ENCODE measurements around the gene MYF5.
"Not testable (repeated sequence)": the region's sequence is repeated elsewhere in the genome, so short reads cannot be mapped to it uniquely, and the experiment has no call there.

Gene MYF5

DNA sequence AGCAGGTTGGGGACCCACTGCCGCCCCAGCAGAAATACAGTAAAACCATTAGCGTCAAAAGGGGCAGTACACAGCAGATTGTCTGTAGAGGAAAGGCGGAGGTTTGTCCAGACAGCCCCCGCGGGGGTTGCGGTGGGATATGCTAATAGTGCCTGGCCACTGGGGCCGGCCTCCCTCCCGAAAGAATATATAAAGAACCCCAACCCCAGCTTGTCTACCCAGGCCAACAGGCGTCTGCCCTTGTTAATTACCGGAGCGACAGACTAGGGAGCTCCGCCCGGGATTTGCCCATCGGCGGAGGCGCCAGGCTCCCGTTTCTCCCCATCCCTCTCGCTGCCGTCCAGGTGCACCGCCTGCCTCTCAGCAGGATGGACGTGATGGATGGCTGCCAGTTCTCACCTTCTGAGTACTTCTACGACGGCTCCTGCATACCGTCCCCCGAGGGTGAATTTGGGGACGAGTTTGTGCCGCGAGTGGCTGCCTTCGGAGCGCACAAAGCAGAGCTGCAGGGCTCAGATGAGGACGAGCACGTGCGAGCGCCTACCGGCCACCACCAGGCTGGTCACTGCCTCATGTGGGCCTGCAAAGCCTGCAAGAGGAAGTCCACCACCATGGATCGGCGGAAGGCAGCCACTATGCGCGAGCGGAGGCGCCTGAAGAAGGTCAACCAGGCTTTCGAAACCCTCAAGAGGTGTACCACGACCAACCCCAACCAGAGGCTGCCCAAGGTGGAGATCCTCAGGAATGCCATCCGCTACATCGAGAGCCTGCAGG is at the start of gene MYF5:
MYF5 (plus strand) TSS at position 217 of the 774 bp plus-strand sequence; CDS start at position 369, 152 bp downstream.
- DNase-seq (ENCODE audit: low spot score) = no peak

DNA sequence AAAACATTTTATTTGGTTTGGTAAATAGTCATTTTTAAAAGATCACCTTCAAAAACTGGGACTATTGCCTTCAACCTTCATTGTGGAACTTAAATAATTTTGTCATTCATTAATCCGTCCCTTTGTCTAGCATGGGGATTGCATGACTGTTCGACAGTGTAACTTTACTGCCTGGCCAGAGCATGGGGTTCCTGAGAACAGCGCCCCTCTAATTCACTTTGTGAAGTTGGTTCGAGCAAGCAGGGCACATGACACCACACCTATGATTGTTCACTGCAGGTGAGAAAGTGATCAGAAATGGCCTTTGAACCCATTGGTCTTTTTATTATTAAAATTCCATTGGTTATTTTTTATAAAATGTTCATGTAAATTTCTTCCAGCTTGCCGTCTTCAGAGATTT is 46.5 kb upstream of the MYF5 start:
- DNase-seq (ENCODE audit: low spot score) = no peak

DNA sequence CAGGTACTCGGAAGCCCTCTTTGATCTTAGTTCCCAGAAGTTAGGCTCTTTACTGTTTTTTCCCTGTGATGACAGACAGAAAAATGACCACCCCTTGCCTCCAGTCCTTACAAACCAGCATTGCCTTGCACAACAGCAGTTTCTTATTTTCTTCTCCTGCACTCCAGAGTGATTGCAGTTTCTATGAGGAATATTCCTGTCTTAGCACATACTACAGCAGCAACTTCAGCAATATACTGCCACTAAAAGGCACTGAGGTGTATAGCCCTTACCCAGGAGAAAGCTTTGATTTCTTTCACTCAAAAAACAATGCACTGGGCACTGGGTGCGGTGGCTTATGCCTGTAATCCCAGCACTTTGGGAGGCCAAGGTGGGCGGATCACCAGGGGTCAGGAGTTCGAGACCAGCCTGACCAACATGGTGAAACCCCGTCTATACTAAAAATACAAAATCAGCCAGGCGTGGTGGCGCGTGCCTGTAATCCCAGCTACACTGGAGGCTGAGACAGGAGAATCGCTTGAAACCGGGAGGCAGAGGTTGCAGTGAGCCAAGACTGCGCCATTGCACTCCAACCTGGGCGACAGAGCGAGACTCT is 40.6 kb upstream of the MYF5 start:
- not testable (repeated sequence) for DNase-seq (ENCODE audit: low spot score)

DNA sequence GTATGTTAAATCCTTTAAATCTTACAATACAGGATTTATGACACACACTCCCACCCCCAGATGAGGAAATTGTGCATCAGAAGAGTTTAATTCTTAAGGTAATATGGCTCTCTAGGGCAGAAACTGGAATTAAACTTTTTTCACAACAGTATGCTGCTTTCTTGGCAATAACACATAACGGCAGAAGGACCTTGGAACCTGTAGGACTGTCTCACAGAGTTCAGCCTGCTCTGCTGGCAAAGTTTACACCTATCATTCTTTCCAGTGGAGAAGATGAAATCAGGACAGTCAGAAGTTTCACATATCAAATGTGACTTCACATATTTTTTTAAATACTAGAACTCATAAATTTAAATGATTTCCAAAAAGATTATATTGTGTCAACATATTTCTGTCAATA is 39.9 kb upstream of the MYF5 start:
- DNase-seq (ENCODE audit: low spot score) = no peak

DNA sequence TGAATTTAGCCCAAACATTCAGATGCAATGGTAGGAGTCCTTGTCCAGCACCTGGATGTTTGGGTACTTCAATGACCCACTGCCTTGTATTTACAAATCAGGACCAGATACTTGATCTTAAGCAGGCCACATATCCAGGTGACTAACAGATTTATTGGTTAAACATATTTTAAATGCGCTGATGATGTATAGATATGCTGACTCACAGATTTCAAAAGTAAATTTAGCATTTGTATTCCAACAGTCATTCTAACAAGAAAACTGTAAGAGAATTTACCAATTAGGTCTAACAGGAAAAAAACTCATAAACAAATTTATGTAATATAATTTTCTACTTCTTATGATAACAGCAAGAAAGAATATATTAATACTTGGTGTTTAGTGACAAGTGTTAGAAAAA is 38.7 kb upstream of the MYF5 start:
- no peak for DNase-seq (ENCODE audit: low spot score)

DNA sequence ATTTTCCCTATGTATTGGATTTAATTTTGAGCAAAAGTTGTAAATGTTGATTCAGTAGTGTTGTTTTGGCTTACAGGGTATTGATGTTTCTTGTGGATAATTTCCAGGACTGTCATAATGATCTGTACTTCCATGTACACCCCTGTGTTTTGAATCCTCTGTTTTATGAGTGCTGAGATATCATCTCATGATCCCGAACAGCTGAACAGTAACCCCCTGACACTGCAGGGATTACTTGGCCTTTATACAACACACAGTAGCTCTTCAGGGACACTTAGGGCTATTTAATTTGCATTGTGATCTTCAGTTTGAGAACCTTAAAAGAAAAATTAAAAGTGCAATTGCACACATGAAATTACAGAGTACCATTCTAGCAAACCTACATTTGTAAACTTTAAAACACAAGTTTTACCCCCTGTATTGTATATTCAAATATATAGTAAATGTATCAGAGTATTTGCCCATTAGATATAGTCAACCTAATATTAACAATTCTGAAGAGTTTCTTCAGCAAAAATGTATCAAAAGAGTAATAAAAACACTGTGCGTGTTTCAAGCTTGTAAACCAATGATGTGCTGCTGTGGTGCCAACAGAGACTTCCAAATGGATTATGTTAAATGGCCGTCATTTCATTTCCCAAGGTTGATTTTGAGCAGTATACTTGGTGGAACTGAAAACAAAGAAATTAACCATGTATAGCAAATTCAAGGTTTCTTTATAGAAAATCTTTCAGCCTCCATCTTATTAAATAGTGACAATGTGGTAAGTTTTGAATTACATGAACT is 37.2 kb upstream of the MYF5 start:
- no peak for DNase-seq (ENCODE audit: low spot score)

DNA sequence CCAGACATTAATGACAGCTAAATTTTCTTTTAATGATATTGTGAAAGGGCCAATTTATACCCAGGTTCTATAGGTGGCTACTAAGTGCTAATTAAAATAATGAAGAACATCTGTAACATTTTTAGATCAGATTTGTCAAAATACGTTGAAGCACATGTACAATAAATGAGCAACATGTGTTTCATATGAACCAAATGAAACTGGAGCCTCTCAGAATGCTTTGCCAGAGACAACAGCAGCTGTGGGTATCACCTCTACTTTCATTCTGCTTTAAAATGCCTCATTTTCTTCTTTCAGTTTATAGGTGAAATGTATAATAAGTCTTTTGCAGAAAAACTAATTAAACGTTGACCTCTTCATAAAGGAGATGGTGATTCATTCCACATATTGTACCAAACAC is 35.4 kb upstream of the MYF5 start:
- no peak for DNase-seq (ENCODE audit: low spot score)

DNA sequence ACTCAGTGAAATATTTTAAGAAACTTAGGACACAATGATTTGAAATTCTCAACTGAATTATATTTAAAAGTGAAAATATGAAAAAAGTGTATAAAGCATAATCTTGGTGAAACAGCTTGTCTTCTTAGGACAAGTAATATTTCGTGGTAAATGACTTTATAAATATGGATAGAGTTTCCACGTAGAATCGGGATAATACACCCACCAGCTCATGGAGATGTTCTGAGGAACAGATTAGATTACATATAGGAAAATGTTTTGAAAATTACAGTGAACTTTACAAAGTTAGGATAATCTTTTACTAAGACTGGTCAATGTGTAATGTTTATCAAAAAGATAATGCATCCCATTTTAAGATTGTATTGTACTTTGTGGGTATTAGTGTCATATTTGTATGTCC is 34.9 kb upstream of the MYF5 start:
- no peak for DNase-seq (ENCODE audit: low spot score)

DNA sequence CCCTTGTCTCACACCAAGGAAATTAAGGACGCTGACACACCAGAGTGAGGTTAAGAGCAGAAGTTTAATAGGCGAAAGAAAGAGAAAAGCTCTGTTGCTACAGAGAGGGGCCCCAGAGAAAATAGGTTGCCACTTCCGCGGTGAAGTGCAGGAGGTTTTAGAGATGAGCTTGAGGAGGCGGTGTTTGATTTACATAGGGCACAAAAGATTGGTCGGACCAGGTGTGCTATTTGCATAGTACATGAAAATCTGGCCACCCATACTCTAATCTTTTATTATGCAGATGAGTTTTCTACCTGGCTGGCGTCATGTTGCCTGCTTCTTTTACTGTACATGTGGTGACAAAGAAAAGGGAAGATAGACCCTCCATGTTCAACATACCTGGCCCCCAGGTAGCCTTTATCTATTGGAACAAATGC is 32.6 kb upstream of the MYF5 start:
- no peak for DNase-seq (ENCODE audit: low spot score)

DNA sequence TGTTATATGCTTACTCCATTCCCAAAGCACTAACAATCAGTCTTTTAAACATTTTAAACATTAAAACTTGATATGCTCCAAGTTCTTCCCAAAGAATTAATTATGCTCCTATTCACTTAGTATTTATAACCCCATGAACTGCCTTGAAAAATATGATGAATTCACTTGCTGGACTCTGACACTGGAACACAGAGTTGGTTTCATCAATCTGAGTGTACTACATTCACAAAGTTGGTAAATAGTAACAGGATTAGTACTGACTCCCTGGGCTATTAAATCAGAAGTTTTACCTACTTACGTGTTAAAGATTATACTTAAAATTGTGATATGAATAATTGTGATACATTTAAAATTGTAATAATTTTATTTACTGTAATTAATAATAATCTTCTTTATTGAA is 26.6 kb upstream of the MYF5 start:
- DNase-seq (ENCODE audit: low spot score) = no peak

DNA sequence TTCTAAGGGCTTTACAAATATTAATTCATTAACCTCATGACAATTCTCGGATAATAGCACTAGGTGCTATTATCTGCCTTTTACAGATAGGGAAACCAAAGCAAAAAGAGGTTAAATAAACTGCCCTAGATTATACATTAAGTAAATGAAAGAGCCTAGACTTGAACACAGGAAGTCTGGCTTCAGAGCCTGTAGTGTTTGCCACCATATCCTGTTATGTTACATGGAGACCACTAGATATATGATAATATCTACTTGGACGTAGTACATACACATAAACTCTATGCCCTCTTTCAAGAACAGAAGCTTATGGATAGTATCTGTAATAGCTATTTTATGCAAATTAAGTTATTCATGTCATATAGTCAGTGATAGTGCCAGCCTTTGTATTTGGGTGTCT is 26.2 kb upstream of the MYF5 start:
- no peak for DNase-seq (ENCODE audit: low spot score)

DNA sequence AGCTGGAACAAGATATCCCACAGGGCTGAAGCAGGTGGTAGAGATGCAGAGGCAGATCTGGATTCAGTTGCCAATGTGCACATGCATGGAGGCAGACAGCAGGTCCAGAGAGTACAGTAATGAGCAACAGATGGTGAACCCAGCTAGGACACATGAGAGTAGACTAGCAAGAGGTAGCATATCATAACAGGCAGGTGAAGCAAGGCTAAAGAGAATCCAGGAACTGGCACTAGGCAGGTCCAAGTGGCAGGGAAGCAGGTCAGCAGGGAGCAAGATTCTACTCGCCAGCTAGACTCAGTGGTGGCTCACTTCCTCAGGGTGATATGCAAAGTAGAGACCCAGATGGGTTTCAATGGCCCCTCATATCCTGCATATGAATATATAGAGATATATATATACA is 24.6 kb upstream of the MYF5 start:
- DNase-seq (ENCODE audit: low spot score) = no peak

DNA sequence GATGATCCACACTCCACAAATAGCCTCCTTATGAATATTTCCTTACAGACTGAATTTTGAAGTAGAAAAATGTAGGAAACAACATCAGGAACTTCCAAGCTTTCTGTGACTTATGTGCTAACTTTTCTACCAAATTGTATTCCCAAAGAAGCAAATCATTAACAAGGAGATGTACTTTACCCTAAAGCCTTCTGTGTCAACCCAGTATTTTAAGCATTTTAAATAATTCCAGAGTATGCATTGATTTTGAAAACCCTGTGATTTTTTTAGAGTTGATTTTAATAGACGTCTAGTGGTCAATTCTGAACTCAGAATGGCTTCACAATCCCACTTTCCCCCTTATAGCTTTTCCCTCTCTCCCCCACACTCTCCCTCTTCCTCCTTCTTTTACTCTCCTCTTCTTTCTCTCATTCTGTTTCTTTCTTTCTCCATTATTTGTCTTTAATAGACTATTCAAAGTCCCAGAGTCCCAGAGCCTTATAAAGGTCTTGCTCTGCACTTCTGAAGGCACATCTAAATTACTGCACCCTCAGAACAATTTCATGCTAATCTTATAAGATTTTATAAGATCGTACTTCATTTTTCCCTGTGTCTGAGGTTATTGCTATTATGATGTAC is 19.3 kb upstream of the MYF5 start:
- no peak for DNase-seq (ENCODE audit: low spot score)

DNA sequence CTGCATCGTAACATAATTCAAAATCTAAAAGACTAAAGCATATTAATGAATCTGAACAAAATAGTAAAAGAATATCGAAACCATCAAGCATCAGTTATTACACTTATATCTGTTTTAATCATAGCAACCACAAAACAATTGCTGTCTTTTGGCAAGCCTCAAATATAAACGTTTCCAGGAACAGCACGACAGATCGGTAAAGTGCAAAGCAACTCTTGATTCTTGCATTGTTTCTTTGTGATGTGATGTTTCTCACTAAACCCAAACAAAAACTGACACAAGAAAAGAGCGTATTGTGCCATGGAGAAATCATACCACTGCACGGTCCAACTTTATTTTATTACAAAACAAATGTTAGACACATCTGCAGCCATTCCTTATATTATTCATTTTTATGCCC is 18.5 kb upstream of the MYF5 start:
- DNase-seq (ENCODE audit: low spot score) = no peak

DNA sequence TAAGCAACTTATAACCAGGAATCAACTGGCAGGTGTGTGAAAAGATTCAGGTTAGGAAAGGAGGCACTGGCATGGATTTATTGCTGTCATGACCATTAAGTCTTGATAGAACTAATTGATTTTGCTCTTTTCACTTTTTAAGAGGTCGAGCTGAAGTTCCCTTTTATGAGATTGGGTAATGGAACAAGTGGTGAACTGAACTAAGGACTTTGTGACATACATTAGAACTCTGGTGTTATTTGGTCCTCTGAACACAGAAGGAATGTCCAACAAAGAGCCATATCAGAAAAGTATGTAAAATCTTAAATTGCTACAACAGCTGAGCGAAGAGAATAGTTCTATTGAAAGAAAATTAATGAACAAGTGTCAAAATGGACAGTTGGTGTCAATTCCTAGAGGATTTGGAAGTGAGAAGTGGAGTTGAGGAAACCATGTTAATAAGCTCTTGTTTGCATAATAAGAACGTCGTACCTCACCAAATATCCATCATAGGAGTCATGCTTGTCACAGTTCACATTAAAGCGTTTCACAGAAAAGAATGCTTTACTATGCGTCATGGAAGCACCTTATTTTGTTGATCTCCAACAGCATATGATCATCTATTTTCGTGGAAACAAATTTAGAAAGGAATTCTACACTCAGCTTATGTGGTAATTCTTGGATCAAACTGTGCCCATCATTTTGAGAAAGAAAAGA is 17.7 kb upstream of the MYF5 start:
- no peak for DNase-seq (ENCODE audit: low spot score)

DNA sequence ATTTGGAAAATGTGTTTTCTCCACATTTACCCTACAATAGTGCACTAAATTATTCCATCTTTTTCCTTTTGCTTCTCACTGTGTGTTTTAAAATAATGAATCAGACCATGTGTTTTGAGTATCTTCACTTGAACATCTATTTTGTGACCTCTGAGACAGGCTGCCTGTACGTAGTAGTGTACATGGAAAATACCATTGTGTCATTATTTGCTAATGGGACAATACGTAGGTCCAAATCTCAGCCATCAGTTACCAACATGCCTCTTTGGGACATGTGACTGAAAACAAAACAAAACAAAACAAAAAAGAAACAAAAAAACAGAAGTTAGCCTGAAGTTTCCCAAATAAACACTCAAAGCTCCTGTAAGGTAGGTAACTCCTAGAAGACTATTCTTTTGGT is 16.4 kb upstream of the MYF5 start:
- no peak for DNase-seq (ENCODE audit: low spot score)

DNA sequence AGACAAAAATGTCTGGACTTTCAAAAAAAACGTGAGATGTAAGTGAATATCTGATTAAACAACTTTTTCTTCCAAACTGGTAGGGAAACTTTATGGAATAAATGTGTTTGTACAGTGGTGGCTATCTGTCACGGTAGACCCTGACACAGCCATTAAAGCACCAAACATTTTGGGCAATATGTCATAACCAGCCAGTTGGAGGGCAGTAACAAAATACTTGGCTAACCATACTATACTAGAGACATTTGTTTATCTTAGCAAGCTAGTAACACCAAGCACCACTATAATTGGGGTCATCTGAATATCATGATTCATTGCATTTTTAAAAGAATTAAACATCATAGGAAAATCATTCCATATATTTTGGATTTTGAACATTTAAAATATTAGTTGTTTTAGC is 15.3 kb upstream of the MYF5 start:
- no peak for DNase-seq (ENCODE audit: low spot score)

DNA sequence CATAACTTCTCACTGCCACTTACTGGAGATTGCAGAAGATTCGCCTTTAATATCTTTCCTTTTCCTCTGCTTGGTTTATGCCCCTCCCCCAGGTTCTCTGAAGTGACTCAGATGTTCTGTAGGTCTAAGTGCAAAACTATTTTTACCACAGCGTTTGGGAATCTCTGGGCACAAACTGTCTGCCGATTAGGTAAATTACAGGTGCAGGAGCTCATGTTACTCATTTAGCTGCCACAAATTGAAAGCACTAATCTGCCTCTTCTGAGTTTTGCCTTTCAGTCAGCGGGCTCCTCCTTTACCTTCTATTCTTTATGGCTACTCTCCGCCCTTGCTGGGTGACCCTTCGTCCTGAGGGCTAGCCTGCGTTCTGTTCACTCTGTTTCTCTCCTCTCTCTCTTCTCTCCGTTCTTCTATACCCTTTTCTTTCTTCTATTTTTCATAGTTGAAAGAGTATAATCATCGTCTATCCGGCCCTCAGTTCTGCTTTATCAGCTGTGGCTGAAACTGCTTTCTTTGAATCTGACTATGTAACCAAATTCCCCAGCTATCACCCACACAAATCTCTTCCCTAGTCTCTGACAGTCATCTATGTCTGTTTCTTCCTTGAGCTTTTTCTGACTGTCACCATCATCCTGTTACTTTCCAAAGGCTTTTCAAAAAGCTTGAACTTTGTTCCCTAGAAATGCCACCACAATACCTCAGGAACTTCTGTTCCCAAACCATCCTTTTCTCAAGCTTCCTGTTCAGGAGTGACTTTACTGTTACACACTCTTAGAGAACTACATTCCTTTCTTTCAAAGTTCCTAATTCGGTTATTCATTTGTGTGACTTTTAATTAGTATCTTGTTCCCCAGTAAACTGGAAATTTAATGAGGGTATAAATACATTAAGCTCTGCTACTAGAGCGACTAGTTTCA is 13.6 kb upstream of the MYF5 start:
- peak; percentile 56 for DNase-seq (ENCODE audit: low spot score)

DNA sequence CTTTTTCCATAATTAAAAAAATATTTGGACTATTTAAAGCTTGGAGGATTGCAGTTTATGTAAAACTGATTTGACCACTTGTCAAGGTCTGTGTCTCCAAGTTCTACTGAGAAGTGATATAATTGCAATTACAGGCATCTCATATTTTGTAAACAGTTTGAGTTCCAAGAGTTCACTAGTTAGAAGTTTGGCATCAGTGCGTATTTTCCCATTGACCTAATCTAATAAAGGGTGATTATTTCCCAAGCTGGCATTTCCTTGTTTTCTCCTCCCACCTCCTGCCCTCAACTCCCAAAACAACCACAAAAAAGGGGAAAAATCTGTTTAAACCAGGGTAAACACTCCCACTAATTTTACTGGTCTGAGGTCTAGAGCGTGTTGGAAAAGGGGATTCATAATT is 12.3 kb upstream of the MYF5 start:
- DNase-seq (ENCODE audit: low spot score) = no peak

DNA sequence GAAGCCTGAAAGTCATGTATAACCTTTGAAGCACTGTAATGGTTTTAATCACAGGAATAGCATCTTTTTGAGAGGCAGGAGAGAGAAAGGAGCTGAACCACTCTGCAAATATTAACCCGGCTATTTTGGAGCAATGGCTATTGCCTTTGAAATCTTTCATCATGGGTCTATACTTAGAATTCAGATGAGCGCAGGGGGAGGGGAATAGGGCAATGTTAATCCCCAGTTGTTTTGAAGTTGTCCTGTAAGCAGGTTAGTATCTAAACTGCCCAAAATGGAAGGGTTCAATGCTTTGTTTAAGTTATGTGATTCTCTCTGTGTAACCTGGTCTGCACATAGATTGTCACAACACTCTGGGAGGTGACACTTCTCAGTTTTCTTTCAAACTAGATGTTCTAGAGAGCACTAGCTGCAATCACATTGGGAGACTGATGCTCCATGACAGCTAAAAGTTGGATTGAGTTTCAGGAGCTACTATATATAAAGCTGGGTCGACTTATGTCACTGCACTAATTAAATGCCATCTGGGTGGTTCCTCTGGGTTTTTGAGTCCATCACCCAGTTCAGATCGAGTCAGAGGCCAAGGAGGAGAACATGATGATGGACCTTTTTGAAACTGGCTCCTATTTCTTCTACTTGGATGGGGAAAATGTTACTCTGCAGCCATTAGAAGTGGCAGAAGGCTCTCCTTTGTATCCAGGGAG is 9.4 kb upstream of the MYF5 start, which contains the start of gene MYF6:
MYF6 (plus strand) TSS at position 509 of the 704 bp plus-strand sequence; CDS start at position 595, 86 bp downstream.
- DNase-seq (ENCODE audit: low spot score) = no peak
